Transverse colon (tissue), 3 donors: ENCODE data around the gene TBC1D9.

Experiments
- CTCF ChIP-seq, 5 experiments: fragments of 200-600 bp in 3 of 5; fragments of 450-650 bp in 2 of 5; sonication (generic) in 3 of 5; IDR thresholded peaks; 1 replicate in 2 of 5; 2 replicates in 3 of 5; pipeline ENCODE4 v1.5.1; 2016 to 2017; ENCODE audit warnings: antibody characterized with exemption in 5 of 5, inconsistent platforms in 3 of 5, mild to moderate bottlenecking in 2 of 5, moderate library complexity in 1 of 5
- POLR2A ChIP-seq: fragments of 450-650 bp; IDR thresholded peaks from one replicate; pipeline ENCODE4 v1.6.1; 2016; ENCODE audit warnings: antibody characterized with exemption, mild to moderate bottlenecking, moderate library complexity

- no peak for TF ChIP-seq POLR2A
- TF ChIP-seq CTCF (IDR thresholded peaks at IDR 0.05) = no peak
These were observed 46.4 kb upstream of the TBC1D9 start for GRCh38 chr4:140802591-140802990.
